CD4-positive, alpha-beta T cell treated with Interleukin-4 for 1 hour (primary cell): ENCODE measurements around the gene RPS10.
A peak's percentile ranks its signal among the peaks of the same experiment; 100 is the strongest.

ENCODE experiments used
- DNase-seq, 2 donors: peaks; one replicate each; pipeline ENCODE4 v3.0.0-alpha.2; 2020 to 2022

RPS10 gene

DNA sequence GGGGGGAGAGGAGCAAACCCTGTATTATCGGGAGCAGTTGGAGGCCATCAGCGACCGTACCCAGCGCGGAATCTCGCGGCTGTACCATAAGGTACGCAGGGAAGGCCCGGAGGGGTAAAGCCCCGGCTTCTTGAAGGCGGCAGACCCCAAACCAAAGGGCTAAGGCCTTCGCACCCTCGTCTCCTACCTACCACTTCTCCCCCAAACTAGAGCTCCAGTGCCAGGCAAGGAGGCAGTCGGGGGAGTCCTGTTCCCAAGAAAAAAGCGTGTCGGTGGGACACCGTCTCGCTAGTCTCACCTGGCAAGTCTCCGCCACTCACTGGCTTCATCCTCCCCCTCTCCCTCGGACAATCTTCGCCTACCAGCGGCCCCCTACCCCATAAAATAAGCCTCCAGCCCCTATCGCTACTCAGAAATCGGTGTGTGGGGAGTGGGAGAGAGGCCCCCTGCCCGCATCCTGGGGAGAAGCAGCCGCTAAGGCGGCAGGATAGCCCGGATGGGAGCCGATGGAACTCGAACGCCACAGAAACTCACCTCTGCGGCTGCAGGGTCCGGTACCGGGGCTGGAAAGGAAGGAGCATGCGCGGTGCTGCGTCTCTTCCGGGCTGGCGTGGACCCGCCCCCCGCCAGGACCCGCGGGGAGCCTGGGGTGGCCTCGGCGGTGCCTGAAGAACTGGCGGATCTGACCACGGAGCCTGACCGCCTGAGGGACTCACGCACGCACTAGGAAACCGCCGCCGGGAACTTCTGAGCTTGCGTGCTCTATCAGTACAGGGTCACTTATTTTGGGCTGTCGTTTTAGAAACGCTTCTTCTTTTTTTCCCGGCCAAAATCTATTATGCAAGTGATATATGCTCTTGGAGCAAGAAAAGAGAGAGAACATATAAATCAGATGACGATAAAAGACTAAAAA, at the start of gene RPS10:
Gene RPS10, minus strand, starts transcription at position 572 of the 913 bp plus-strand sequence. CDS start 848 bp downstream, outside the sequence.
- peak; percentile 91 for DNase-seq

DNA sequence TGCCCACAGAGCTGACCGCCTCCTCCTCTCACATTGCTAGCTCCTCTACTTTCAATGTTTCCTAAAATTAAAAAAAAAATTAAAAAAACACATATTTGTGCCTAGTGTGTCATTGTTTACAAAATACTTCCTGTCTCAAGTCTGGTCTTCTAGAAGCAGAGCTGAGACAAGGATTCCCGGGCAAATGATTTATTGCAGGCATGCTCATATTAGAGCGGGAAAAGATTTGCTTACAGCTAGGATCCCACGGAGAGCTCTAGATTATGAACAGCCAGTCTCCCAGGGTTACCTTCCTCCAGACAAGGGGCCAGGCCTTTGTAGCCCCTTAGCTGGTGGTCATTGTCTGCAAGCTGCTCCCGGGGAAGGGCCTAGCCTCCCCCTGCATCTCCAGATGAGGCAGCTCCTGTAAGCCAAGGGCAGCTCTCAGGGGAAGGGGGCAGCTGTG, 49.4 kb upstream of the RPS10 start:
- no peak for DNase-seq

DNA sequence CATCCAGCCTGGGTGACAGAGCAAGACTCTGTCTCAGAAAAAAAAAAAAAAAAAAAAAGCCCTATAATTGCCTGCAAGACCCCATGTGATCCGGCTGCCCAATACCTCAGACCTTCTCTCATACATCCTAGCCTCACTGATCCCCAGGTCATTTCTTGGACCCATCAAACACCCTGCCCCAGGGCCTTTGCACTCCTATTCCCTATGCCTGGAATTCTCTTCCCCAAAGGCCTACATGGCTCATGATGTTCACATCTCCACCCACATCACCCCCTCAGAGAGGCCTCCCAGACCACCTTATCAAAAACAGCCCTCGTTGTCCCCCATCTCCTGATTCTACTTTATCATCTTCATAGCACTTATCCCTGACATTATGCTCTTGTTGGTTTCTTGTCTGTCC, 48.9 kb upstream of the RPS10 start:
- DNase-seq = no peak

DNA sequence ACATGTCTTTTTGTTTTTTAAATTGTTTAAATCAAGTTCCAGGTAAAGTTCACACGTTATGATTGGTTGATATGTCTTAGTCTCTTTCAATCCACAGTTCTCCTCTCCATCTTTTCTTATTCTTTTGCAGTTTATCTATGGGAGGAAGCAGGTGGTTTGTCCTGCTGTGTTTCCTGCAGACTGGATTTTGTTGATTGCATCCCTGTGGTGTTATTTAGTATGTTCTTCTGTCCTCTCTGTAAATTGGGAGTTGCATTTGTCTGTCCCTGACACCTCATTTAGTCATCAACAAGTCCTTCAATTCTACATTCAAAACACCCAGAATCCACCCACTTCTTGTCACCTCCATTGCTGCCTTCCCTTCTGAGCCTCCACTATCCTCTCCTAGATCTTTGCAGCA, 48.1 kb upstream of the RPS10 start:
- DNase-seq = no peak

DNA sequence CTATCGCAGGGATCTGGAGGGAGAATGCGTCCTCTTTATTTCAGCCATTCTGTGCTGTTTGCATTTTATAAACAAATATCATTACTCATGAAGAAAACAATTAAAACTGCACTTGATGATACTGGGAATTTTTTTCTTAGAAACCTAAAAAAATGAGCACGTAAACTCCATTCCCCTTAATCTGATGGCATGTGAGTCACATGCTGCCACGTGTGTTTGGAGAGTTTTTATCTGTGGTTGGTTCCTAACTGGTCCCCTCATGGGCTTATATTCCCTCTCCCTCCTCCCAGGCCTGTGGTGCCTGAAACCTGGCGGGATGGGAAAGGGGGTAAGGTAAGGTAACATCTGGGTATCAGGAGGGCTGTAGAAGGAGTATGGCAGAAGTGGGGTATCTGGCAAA, 46.6 kb upstream of the RPS10 start:
- no peak for DNase-seq

DNA sequence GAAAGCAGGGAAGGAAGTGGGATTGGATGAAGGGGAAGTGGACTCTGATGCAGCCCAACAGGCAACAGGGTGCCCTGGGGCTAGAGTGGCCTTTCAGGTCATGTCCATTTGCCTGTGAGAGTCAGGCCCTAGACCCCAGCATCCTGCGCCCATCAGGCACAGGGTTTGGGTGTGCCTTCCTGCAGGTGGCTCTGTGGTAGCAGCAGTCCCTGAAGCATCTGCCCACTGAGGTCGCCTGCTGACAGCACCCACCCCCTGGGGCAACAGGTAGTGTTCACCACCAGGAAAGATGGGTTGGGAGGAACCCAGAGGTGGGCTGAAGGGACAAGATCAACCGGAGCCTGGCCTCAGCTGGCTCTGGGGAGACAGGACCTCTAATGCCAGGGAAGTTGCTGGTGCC, 43.6 kb upstream of the RPS10 start:
- no peak for DNase-seq

DNA sequence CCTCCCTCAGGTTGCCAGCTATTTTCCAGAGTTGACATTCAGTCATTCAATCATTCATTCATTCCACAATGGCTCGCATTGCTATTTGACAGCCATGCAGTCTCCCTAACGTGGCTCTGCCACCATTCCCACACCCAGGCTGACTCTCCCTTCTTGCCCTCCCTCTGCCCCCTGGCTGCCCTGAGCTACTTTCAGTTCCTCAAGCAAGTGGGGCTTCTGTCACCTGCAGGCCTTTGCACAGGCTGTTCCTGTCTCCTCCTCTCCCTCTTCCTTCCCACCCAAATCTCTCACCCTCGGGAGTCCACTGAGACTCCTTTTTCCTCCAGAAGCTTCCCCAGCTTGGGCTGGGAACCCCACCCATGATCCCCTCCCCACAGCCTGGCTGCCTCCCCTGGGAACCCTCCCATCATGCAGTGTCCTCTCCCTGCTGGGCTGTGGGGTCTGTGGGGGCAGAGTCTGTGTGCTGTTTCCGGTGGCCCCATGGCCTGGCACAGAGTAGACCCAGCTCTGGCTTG, 42.6 kb upstream of the RPS10 start:
- DNase-seq = peak in 1 of 2 donors; percentile 41

DNA sequence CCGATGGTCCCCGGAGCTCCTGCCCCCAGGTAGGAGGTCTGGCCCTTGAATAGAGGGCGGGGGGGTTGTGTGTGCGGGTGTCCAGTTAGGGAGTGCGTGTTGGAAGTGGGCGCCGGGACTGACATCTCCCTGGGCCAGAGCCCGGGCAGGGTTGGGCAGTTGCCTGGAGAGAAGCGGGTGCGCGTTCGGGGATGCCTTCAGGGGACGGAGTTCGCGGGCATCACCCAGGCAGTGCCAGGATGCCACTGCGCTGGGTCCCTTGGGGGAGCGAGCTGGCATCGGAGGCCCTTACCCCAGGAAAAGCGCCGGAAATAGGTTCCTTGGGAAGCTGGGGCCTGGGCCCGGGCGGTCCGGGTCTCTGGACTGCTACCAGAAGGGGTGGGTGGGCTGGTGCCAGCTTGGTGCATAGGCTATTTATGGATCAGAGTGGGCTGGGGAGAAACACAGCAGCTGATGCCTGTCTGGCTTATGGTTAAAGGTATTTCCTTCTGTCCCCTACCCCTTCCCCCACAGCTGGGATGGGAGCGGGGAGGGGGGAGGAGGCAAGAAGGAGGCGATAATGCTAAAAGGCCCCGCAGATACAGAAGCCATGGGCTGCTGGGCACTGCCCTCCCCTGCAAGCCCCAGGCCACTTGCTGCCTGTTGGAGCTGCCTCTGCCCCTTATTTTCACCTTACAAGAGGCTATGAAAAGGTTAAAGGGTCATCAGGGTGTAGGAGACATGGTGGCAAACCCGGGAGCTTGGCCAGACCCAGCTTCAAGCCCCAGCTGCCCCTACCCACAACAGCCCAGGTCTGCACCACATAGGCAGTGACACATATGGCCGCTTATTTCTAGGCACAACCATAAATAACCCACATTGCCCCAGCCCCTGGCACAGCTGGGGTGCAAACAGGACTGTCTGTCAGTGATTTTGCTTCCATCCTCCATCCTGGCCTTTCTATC, 40.6 kb upstream of the RPS10 start:
- DNase-seq = no peak

DNA sequence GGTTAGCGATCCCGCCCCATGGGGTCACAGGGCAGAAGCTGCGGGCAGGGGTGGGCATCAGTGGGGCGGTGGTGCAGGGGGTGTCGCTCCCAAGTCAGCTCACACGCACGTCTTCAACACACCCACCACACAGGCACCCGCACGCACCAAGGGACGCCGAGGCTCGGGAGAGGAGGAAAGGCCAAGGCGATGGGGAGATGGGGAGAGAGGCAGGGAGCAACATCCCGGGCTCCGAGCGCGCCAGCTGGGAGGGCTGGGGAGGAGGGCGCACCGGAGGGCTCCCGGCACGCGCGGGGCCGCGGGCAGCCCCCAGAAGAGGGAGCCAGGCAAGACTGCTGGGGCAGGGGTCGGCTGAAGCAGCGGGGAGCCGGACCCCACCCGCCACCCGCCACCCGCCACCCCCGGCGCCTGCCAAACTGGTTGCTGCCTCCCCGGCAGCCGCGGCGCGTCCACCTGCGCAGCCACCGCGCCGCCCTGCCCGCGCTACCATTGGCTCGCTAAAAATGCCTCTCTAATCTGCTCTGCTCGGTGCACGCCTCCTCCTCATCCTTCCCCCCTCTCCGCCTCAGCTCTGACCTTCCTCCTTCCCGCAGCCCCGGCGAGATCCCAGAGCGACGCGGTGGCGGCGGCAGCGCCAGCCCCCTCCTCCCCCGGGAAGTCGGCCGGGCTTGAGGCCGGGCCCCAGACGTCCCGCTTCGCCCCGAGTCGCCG, 39.8 kb upstream of the RPS10 start, which contains the start of gene PACSIN1:
Gene PACSIN1, plus strand, starts transcription at position 546 of the 711 bp plus-strand sequence. CDS start 60,230 bp downstream, outside the sequence.
- DNase-seq = no peak

DNA sequence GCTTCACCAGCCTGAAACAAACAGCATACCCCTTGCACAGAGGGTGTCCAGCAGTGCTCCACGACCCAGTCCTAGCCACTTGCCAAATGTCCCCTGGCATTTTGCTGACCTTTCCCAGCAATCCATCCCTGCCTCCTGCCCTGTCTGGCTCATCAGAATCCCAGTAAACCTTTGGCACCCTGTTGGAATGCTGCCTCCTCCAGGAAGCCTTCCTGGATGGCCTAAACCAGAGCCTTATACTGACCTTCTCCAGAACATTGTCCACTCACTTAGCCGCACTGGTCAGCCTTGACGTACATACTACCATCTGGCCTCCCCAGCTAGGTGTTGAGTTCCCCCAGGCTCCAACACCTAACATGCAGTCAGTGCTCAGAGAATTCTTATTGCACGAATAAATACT, 38.0 kb upstream of the RPS10 start:
- no peak for DNase-seq

DNA sequence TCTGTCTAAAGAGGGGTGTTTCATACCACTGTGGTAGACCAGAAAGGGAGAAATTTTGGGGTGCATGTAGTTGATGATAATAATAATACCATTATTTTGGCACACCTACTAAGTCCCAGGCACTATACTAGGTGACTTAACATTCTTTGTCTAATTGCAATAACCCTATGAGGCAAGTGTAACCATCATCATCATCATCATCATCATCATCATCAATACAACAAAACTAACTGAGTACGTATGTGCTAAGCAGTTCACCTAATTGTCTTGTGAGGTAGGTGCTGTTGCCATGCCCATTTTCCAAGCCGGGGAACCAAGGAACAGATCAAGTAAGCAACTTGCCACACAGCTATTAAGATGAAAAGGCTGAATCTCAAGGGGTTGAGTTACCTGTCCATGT, 37.4 kb upstream of the RPS10 start:
- DNase-seq = no peak

DNA sequence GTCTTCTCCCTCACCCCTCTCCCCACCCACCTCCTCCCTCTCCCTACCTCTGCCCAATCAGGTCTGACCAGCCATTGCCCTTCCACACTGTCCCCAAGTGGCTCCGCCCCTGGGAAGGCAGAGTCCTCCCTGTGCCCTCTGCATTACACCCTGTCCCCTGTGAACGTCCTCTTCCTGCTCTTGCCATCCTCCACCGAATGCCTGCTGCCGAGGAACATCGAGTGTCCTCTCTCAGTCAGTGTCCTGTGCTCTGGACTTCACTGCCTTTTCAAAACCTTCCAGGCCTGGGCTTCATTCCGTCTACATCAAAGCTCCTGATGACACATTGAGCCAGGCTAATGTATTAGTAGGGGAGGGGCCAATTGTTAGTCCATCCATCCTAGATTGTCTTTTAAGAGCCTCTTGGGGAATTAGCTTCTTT, 36.7 kb upstream of the RPS10 start:
- no peak for DNase-seq

DNA sequence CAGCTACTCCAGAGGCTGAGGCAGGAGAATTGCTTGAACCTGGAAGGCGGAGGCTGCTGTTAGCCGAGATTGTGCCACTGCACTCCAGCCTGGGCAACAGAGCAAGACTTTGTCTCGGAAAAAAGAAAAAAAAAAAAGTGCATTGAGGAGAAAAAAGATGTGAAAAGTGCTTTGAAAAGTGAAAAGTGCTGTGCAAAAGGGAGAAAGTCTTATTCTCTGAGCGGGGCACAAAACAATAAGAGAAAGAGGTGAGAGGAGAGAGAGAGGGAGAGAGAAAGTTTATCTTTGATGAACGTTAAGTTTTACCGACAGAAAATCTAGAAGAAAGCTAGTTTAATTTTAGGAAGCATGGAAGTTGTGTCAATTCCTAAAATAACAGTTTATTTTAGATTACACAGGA, 36.1 kb upstream of the RPS10 start:
- no peak for DNase-seq

DNA sequence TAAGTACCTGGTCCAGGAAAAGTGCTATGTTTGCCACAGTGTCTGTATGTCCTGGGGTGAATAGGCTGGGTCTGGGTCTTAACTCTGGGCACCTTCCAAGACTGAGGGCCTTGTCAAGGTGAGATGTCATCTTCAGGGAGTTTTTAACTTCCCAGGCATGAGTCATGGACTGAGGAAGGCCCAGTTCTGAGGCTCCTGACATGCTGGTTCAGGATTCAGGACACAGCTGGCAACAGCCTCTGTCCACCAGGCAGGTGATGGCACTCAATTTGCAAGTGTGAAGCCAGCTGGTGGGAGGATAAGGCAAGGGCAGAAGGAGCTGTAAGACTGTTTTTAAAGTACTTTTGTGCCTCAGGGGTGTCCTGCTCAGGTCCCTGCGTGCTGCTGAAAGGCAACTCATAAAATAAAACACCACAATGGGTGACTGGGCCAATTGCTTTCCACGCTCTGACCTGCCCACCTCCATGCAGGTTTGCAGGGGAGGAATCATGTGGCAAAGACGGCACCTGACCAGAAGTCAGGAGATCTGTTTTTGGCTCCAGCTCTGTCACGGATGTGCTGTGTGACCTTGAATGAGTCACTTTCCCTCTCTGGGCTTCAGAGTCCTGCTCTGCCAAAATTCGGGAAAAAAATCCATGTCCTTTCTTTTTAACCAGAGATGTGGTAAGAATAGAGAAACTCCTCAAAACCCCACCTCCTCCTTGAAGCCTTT, 35.1 kb upstream of the RPS10 start:
- DNase-seq = no peak

DNA sequence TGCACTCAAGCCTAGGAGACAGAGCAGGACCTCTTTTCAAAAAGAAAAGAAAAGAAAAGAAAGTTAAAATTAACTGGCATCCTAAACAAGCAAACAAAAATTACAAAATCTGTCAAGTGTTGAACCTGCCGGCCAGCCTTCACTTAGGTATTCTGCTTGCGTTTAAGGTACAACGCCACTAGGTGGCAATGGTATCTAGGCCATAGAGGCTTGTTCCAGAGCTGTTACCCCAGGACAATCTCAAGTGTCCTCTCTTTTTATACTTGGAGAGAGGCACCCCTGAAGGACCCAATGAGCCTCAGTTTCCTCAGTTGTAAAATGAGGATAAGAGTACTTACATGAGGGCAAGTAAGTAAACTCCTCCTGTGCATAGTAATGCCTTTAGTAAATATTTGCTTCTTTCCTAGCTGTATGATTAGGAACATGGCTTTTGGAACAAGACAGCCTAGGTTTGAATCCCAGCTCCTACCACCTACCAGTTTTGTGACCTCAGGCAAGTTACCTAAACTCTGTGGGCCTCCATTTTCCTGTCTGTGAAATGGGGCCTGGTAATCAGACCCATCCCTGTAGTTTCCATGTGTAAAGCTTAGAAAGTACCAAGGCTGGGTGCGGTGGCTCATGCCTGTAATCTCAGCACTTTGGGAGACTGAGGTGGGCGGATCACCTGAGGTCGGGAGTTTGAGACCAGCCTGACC, 34.2 kb upstream of the RPS10 start:
- DNase-seq = peak; percentile 46 to 64

DNA sequence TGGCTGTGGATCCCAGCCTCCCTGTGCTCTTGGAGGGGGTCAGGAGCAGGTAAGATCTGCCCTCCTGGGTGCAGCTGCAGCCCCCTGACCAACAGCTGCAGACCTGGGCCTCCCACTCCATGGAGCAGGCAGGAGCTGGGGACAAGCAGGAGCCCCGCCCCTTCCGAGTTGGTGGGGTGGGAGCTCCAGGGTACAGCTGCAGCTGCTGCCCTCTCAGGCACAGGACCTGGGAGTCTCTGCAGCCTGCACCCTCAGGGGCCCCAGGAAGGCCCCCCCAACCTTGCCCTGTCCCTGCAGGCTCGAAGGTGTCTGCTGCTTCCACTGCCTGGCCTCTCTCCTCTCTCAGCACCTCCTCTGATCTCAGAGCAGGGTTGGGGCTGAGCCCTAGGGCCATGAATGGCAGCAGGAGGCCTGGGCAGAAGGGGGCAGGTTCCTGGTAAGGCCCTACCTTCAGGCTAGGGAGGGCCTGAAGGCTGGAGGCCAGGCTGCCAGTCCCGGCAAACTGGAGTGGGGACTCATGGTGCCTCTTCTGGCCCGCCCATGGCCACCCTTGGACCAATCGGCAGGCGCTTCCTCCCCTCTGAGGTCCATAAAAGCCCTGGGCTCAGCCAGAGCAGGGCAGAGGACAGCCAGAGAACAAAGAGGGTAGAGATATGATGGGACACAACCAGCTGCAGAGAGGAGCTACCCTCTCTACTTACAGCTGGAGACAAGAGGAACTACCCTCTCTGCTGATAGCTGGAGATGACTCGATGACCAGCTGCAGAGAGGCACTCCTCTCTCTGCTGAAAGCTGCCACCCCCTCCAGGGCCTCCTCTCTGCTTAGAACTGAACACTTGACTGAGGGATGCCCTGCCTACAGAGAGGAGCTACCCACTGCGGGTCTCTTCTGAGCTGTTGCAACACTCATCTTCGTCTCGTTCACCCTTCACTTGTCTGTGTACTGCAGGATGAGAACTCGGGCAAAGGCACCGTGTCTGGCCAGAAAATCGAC, 32.2 kb upstream of the RPS10 start:
- no peak for DNase-seq

DNA sequence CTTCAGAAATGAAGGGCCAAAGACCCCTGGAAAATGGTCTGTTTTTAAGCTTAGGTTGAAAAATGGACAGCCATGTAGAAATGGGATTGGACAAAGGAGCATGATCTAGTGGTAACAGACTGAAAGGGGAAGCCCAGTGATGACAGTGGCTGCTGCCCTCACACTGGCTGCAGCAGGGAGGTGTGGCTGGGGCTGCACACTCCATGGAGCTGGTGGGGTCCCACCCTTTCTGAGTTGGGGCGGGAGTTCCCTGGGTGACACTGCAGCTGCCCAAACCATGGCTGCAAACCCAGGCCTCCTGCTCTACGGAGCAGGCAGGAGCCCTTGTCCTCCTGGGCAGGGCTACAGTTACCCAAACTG, 31.5 kb upstream of the RPS10 start:
- DNase-seq = no peak

DNA sequence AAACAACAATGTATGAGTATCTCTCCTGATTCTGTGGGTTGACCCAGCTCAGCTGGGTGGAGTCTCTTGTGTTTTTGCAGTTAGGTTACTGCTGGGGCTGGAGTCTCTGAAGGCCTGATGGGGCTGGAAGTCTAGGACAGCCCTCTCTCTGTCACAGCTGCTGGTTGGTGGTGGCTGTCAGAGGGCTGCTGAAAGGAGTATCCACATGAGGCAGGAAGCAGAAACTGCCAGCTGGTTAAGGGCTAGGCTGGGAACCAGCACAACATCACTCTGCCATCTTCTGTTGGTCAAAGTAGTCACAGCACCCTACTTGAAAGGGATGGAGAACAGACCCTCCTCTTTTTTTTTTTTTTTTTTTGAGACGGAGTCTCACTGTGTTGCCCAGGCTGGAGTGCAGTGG, 30.0 kb upstream of the RPS10 start:
- no peak for DNase-seq

DNA sequence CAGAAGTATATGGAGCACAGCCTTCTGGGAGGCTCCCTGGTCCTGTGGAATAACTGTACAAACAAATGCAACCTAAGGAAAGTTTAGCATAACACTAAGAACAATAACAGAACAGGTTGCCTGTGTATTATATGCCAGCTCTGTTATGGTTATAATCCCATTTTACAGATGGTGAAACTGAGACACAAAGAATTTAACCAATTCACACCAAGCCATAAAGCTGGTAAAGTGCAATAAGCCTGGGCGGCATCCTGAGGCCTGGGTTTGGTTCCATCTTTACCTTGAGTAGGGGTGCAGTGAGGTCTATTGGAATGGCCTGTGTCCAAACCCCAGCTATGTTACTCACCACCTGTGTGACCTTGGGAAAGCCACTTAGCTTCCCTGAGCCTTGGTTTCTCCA, 25.3 kb upstream of the RPS10 start:
- DNase-seq = no peak

DNA sequence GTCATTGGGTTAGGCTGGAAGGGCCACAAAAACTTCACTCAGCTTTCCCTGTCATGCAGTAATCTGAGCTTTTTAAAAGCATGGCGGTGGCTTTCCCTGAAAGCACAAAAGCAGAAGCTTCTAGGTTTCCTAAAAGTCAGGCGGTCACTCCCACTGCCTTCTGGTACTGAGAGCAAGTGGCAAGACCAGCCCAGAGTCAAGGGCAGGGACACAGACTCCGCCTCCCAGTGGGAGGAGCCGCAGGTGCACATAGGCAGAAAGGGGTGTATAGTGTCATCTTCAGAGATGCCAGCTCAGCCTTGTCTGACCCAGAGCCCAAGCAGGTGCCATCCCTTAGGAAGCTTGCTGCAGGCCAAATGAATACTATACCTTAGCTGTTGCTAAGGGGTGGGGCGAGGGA, 22.0 kb upstream of the RPS10 start:
- no peak for DNase-seq
